SK-N-MC (cell line): Measurements from ENCODE around the gene LMF2.

ENCODE experiments used
- DNase-seq: peaks from one replicate; pipeline ENCODE4 v3.0.0-alpha.2; 2011; ENCODE audit warnings: low read depth, low spot score
- H3K27ac ChIP-seq: fragments of 200-600 bp; sonication (generic); 2 replicates; pipeline ENCODE4 v1.5.1; 2016; ENCODE audit warnings: mixed run types
- H3K36me3 ChIP-seq: fragments of 200-600 bp; sonication (generic); 2 replicates; pipeline ENCODE4 v1.6.1; 2017; ENCODE audit warnings: antibody characterized with exemption, low read length, mixed read lengths; ENCODE audit not compliant: insufficient read depth
- H3K4me3 ChIP-seq: fragments of 200-600 bp; sonication (generic); 2 replicates; pipeline ENCODE4 v1.5.1; 2016
- H3K9ac ChIP-seq: fragments of 200-600 bp; sonication (generic); 2 replicates; pipeline ENCODE4 v1.8.0; 2017; ENCODE audit warnings: mixed run types, mixed read lengths; ENCODE audit not compliant: insufficient read length
- H3K9me3 ChIP-seq: fragments of 200-600 bp; sonication (generic); 2 replicates; pipeline ENCODE4 v1.6.1; 2017; ENCODE audit warnings: low read depth, mild to moderate bottlenecking, antibody characterized with exemption, low read length, moderate library complexity, mixed read lengths
- EZH2 ChIP-seq: fragments of 200-600 bp; sonication (generic); IDR thresholded peaks from one replicate; pipeline ENCODE4 v1.6.1; 2017; ENCODE audit warnings: antibody characterized with exemption
- FOXP2 ChIP-seq: optimal IDR thresholded peaks from 2 replicates; pipeline ENCODE3; 2011; ENCODE audit warnings: mild to moderate bottlenecking, moderate library complexity; ENCODE audit not compliant: insufficient read depth; ENCODE audit errors: extremely low read length, control extremely low read depth
- POLR2AphosphoS5 ChIP-seq: IDR thresholded peaks from 2 replicates; pipeline ENCODE4 v1.6.1; 2012; ENCODE audit warnings: mild to moderate bottlenecking, low read depth, low read length, borderline replicate concordance

LMF2 gene

DNA sequence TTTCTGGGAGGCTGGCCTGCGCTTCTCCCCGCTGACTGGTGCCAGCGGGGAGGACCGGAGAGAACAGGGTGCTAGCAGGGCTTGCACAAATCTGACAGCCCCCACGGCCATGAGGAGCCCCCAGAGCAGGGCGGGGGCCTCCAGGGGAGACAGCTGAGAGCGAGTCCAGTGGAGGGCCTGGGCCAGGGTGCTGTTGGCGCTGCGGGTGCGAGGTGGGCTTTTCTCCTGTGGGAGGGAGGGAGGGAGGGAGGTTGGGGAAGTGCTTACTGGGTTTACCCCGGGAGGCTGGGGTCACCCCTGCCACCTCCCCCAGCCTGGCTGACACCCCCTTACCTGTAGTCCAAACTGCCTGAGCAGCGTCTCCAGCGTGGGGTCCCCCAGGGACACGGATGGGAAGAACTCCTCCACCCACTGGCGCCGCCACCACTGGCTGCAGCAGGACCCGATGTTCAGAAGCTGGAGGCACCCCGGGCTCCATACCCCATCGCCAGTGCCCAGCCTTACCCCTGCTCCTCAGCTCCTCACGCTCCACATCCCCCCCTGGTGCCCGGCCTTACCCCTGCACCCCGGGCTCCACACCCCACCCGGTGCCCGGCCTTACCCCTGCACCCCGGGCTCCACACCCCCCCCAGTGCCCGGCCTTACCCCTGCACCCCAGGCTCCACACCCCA lies 3.9 kb downstream of the LMF2 start:
- H3K9ac ChIP-seq, result no peak overlapping the region
- TF ChIP-seq FOXP2 (no peak), EZH2 (no peak)
- H3K4me3 ChIP-seq, result no peak overlapping the region
- no peak overlapping the region for H3K27ac ChIP-seq
- H3K9me3 ChIP-seq, result no peaks in the 10 kb centered on the region
- peaks cover 10% of the 10 kb centered on the region; the same call in 1 of the 2 replicates for H3K36me3 ChIP-seq
- no peak for DNase-seq

DNA sequence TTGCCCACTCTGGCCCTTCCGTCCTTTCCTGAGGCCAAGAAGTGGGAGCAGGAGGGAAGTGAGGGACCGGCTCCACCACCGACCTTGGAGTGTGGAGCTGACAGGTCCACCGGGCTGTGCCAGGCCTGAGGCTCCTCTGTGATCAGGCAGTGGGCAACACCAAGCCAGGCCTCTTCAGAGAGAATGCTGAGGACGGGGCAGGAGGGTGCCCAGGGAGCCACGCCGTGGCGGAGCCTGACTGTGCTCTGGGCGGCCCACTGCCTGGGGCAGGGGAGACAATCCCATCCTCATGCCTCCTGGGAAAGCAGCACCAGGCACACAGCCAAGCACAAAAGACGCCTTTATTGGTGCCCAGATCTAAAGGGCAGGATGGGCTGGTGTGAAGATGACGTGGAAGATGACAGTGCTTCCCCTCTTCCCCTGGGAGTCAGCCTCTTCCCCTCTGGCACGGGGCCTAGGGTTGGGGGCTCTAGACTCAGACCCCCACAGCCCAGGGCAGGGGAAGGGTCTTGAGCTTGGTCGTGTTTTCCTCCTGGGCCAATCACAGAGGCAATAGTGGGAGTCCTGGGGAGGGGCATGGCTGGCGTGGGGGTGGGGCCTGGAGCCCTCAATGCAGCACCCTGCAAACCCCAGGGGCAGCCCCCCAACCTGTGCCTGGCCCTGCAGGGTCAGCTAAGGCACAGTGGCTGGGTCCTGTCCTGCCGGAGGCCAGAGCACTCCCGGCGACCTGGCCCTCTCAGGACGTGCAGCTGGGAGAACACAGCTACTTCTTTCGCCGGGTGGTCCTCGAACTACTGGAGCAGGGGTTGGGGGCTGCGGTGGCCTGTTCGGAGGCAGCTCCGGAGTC lies 4.7 kb downstream of the LMF2 start:
- DNase-seq, result no peak
- Histone ChIP-seq H3K9ac (no peak overlapping the region), H3K4me3 (no peak overlapping the region), H3K27ac (no peak overlapping the region), H3K9me3 (no peaks in the 10 kb centered on the region), H3K36me3 (peaks cover 10% of the 10 kb centered on the region; the same call in 1 of the 2 replicates)
- TF ChIP-seq EZH2 (no peak), FOXP2 (no peak), POLR2AphosphoS5 (no peak; the same call in 1 of the 2 replicates)

DNA sequence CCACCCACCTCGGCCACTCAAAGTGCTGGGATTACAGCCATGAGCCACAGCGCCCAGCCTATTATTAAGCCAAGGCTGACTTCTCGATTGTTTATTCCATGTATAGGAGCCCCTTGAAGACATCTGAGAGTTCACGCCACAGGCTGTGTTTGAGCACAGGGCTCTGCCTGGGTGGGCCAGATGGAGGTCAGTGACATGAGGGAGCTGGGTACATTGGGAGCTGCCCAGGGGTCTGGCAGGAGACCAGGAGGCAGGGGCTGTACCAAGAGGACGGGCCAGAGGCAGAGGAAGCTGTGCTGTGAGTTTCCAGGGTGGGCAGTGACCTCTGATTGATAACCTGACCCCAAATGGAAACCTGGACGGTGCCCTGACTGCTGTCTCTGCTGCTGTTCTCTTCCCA lies 5.4 kb downstream of the LMF2 start:
- no peak for TF ChIP-seq FOXP2
- TF ChIP-seq POLR2AphosphoS5, result no peak
- TF ChIP-seq EZH2, result no peak
- H3K36me3 ChIP-seq, result peaks cover 10% of the 10 kb centered on the region; the same call in 1 of the 2 replicates
- no peaks in the 10 kb centered on the region for H3K9me3 ChIP-seq
- DNase-seq, result no peak
- H3K9ac ChIP-seq, result no peak overlapping the region
- no peak overlapping the region for H3K4me3 ChIP-seq
- no peak overlapping the region for H3K27ac ChIP-seq

DNA sequence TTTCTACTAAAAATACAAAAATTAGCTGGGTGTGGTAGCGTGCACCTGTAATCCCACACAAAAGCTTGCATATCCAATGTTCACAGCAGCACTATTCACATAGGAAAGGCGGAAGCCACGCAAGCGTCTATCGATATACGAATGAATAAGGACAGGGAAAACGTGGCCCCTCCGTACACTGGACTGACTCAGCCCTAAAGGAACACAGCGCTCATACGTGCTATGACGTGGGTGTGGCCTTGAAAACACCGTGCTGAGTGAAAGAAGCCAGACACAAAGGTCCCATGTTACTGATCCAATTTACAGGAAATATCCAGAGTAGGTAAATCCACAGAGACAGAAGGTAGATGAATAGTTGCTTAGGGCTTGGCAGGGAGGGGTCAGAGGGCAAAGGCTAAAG lies 7.0 kb downstream of the LMF2 start:
- Histone ChIP-seq H3K9ac (no peak overlapping the region), H3K27ac (no peak overlapping the region), H3K9me3 (no peaks in the 10 kb centered on the region), H3K4me3 (no peak overlapping the region), H3K36me3 (peaks cover 9% of the 10 kb centered on the region; the same call in 1 of the 2 replicates)
- TF ChIP-seq EZH2 (no peak), POLR2AphosphoS5 (no peak), FOXP2 (no peak)
- no peak for DNase-seq

DNA sequence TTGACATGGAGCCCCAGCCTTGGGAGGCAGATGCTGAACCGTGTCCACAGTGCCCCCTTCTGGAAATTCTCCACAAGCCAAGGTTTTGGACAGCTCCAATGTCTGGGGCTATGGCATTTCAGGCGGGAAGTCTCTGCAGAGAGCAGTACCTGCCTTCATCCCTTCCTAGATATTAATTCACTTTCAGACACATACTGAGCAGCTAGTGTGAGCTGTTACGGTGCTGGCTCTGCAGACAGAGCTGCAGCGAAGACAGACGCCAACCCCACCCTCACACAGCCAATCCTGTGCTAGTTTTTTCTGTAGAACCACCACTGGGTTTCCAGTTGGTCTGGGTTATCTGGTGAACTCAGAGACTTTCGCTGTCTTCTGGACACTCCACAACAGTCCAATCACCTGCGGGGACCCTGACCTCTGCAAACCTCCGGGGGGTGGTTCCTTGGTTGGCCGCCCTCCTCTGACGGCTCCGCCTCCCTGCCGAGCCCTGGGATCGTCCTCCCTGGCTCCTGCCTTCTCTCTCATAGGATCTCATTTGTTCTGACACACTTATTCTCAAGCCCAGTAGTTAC lies 9.1 kb downstream of the LMF2 start:
- Histone ChIP-seq H3K4me3 (peak overlapping the region; percentile 55), H3K9me3 (no peaks in the 10 kb centered on the region), H3K9ac (no peak overlapping the region), H3K27ac (no peak overlapping the region), H3K36me3 (no peaks in the 10 kb centered on the region; the same call in 1 of the 2 replicates)
- TF ChIP-seq EZH2 (no peak), POLR2AphosphoS5 (no peak), FOXP2 (no peak)
- no peak for DNase-seq

DNA sequence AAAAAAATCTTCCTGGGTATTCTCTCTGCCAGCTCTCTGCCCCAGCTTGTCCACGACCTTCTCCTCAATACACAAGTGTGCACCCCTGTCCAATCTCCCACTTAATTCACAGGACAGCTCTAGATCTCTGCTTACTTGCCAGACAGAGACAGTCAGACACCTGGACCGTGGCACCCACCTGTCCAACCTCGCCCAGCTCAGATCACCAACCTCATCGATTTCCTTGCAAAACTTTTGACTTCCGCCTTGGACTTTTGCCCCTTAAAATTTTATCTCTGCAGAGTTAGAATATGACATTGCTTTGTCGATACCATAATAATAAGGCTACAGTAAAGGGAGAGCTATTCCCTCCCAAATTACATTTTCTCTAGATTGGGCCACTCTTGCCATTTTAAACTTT lies 10.4 kb downstream of the LMF2 start:
- no peak for TF ChIP-seq FOXP2
- TF ChIP-seq EZH2, result no peak
- no peak for TF ChIP-seq POLR2AphosphoS5
- Histone ChIP-seq H3K9ac (no peak overlapping the region), H3K9me3 (no peaks in the 10 kb centered on the region), H3K27ac (no peak overlapping the region), H3K4me3 (no peak overlapping the region), H3K36me3 (no peaks in the 10 kb centered on the region)
- no peak for DNase-seq

DNA sequence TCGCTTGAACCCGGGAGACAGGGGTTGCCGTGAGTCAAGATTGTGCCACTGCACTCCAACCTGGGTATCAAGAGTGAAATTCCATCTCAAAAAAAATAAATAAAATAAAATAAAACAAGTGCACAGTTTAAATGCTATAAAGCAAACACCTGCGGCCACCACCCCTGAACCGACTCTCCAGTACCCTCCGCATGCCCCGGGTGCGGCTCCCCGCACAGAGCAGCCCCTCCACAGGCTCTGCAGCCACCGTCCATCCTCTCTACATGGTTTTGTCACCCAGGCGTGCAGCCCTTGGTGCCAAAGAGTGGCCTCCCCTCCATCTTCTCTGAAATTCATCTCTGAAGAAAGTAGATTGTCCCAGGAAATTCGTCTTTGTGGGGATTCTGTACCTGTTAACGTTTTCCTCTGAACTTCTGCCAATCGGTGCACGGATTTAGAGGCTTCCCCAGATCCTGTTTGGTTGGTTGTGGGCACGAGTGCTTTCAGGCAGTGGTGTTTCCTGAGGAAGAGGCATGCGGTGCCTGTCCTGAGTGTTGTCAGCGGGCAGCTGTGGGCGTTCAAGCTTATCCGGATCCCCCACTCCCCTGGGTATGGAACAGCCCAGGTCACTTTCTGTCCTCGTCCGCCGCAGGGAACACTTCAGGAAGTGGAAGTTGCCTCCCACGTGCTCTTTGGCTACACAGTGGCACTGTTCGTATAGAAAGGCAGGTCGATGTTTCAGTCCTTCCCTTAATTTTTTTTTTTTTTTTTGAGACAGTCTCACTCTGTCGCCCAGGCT lies 16.8 kb downstream of the LMF2 start:
- no peak for DNase-seq
- no peak overlapping the region for H3K9ac ChIP-seq

More for the DNA sequence above, 16.8 kb downstream of the LMF2 start:
- Histone ChIP-seq H3K36me3 (no peaks in the 10 kb centered on the region), H3K27ac (no peak overlapping the region), H3K4me3 (no peak overlapping the region), H3K9me3 (no peaks in the 10 kb centered on the region)
- no peak for TF ChIP-seq EZH2
- no peak for TF ChIP-seq FOXP2
- TF ChIP-seq POLR2AphosphoS5, result no peak
